H1 (cell line): ENCODE measurements around the gene STRIT1. TPM values are rescaled to one million over a fixed set of nuclear protein-coding genes. Genes with fewer than 3 reads are reported as not detected.

Experiments
- CTCF ChIA-PET: fragments of 300-600 bp; sonication (Branson Sonifier 250); formaldehyde crosslinking; loops from one replicate; lab custom pipeline; 2021; ENCODE audit not compliant: partially characterized antibody; lab: Charles Lee
- POLR2A ChIA-PET: fragments of 300-600 bp; sonication (Branson Sonifier 250); formaldehyde crosslinking; loops from one replicate; lab custom pipeline; 2021; ENCODE audit warnings: inconsistent platforms; ENCODE audit not compliant: partially characterized antibody; lab: Charles Lee
- DNase-seq, 2 experiments: peaks; one replicate each; pipeline versions ENCODE4 v3.0.0 to v3.0.0-alpha.2; 2010 to 2022; ENCODE audit warnings: low spot score in 2 of 2, low read depth in 1 of 2, mixed read lengths in 1 of 2
- FAIRE-seq: peaks from 2 replicates; lab custom pipeline; 2011; peaks lifted over from hg19 to GRCh38; lab: Jason Lieb, UNC
- H2AFZ ChIP-seq: 2 replicates; pipeline ENCODE4 v1.8.1; 2012; ENCODE audit warnings: low read length, inconsistent platforms
- H2AK5ac ChIP-seq: 2 replicates; pipeline ENCODE4 v1.6.1; 2013; ENCODE audit warnings: low read depth, low read length
- H2BK120ac ChIP-seq: replicated peaks from 2 replicates; pipeline ENCODE3; 2013; ENCODE audit warnings: low read depth, low read length, inconsistent platforms
- H2BK12ac ChIP-seq: 2 replicates; pipeline ENCODE4 v1.6.1; 2013; ENCODE audit warnings: low read depth, low read length
- H2BK15ac ChIP-seq: 2 replicates; pipeline ENCODE4 v1.6.1; 2013; ENCODE audit warnings: low read length
- H2BK20ac ChIP-seq: 2 replicates; pipeline ENCODE4 v1.6.1; 2013; ENCODE audit warnings: low read length
- H2BK5ac ChIP-seq: 2 replicates; pipeline ENCODE4 v1.6.1; 2013; ENCODE audit warnings: low read depth, low read length
- H3K14ac ChIP-seq: 2 replicates; pipeline ENCODE4 v1.6.1; 2013; ENCODE audit warnings: inconsistent platforms; ENCODE audit not compliant: insufficient read length
- H3K18ac ChIP-seq: 2 replicates; pipeline ENCODE4 v1.6.1; 2013; ENCODE audit warnings: low read length; ENCODE audit errors: extremely low read depth
- H3K23ac ChIP-seq: 2 replicates; pipeline ENCODE4 v1.6.1; 2013; ENCODE audit warnings: inconsistent platforms; ENCODE audit not compliant: insufficient read length
- H3K23me2 ChIP-seq: 2 replicates; pipeline ENCODE4 v1.6.1; 2013; ENCODE audit warnings: low read depth, low read length
- H3K27ac ChIP-seq: 2 replicates; pipeline ENCODE4 v1.6.1; 2011; ENCODE audit warnings: low read depth, low read length, inconsistent platforms
- H3K27me3 ChIP-seq, 4 experiments: replicated peaks in 1 of 4; 1 replicate in 1 of 4; 2 replicates in 3 of 4; pipeline versions ENCODE4 v1.6.1 to v1.8.1; 2011 to 2013; ENCODE audit warnings: low read length in 3 of 4, mild to moderate bottlenecking in 3 of 4, inconsistent platforms in 2 of 4, mixed read lengths in 2 of 4, moderate library complexity in 1 of 4; ENCODE audit not compliant: control insufficient read depth in 3 of 4, insufficient read depth in 3 of 4; ENCODE audit errors: extremely low read depth in 1 of 4
- H3K36me3 ChIP-seq, 4 experiments: 2 replicates each; pipeline versions ENCODE4 v1.6.1 to v1.8.1; 2011 to 2013; ENCODE audit warnings: mild to moderate bottlenecking in 4 of 4, low read length in 3 of 4, moderate library complexity in 2 of 4, control low read depth in 1 of 4, inconsistent platforms in 1 of 4; ENCODE audit not compliant: insufficient read depth in 4 of 4, control insufficient read depth in 2 of 4
- H3K4ac ChIP-seq: replicated peaks from 2 replicates; pipeline ENCODE3; 2013; ENCODE audit warnings: low read length, low read depth, mixed read lengths, inconsistent platforms; ENCODE audit not compliant: insufficient read length
- H3K4me1 ChIP-seq, 4 experiments: replicated peaks in 1 of 4; 1 replicate in 1 of 4; 2 replicates in 3 of 4; pipeline versions ENCODE4 v1.6.1 to v1.8.1; 2011 to 2013; ENCODE audit warnings: low read length in 3 of 4, inconsistent platforms in 2 of 4, mixed read lengths in 1 of 4; ENCODE audit not compliant: insufficient read depth in 4 of 4, control insufficient read depth in 3 of 4
- H3K4me2 ChIP-seq, 2 experiments: 2 replicates each; pipeline versions ENCODE4 v1.6.1 to v1.8.1; 2011 to 2013; ENCODE audit warnings: low read depth in 2 of 2, low read length in 2 of 2, control low read depth in 1 of 2, inconsistent platforms in 1 of 2, mild to moderate bottlenecking in 1 of 2; ENCODE audit not compliant: insufficient read depth in 1 of 2
- H3K4me3 ChIP-seq, 4 experiments: fragments of 200-600, 300-600 bp in 1 of 4; sonication (generic), shearing (Covaris generic), sonication (Bioruptor Twin) in 1 of 4; 2 replicates each; pipeline versions ENCODE4 v1.5.1 to v1.8.1; 2011 to 2016; ENCODE audit warnings: low read length in 4 of 4, low read depth in 3 of 4, control low read depth in 2 of 4, inconsistent platforms in 2 of 4, mild to moderate bottlenecking in 2 of 4, mixed read lengths in 1 of 4, moderate library complexity in 1 of 4; ENCODE audit not compliant: insufficient read depth in 2 of 4; ENCODE audit errors: extremely low read depth in 1 of 4
- H3K56ac ChIP-seq: replicated peaks from 2 replicates; pipeline ENCODE3; 2013; ENCODE audit warnings: low read depth, mild to moderate bottlenecking, mixed read lengths, low read length, inconsistent platforms; ENCODE audit not compliant: insufficient read length
- H3K79me1 ChIP-seq: 2 replicates; pipeline ENCODE4 v1.6.1; 2013; ENCODE audit warnings: low read depth, low read length, control low read depth
- H3K79me2 ChIP-seq, 2 experiments: 2 replicates each; pipeline versions ENCODE4 v1.6.1 to v1.8.1; 2012 to 2013; ENCODE audit warnings: low read length in 2 of 2, mild to moderate bottlenecking in 2 of 2, inconsistent platforms in 1 of 2; ENCODE audit not compliant: insufficient read depth in 2 of 2, control insufficient read depth in 1 of 2
- H3K9ac ChIP-seq, 4 experiments: replicated peaks in 1 of 4; 1 replicate in 1 of 4; 2 replicates in 3 of 4; pipeline versions ENCODE4 v1.6.1 to v1.8.1; 2011 to 2013; ENCODE audit warnings: low read depth in 3 of 4, low read length in 3 of 4, control low read depth in 2 of 4, mild to moderate bottlenecking in 2 of 4, moderate library complexity in 2 of 4, inconsistent platforms in 1 of 4; ENCODE audit errors: extremely low read depth in 1 of 4
- H3K9me3 ChIP-seq, 2 experiments: 2 replicates each; pipeline versions ENCODE4 v1.6.1 to v1.8.1; 2012 to 2013; ENCODE audit warnings: mild to moderate bottlenecking in 2 of 2, moderate library complexity in 2 of 2, control low read depth in 1 of 2, inconsistent platforms in 1 of 2, low read depth in 1 of 2, low read length in 1 of 2, mixed read lengths in 1 of 2; ENCODE audit not compliant: insufficient read depth in 2 of 2
- H4K20me1 ChIP-seq, 2 experiments: replicated peaks in 1 of 2; 2 replicates each; pipeline versions ENCODE3 to v1.8.1; 2011 to 2013; ENCODE audit warnings: inconsistent platforms in 2 of 2, low read length in 2 of 2, mild to moderate bottlenecking in 1 of 2; ENCODE audit not compliant: insufficient read depth in 2 of 2, control insufficient read depth in 1 of 2
- H4K5ac ChIP-seq: 2 replicates; pipeline ENCODE4 v1.6.1; 2013; ENCODE audit warnings: low read length, low read depth, mixed read lengths, inconsistent platforms; ENCODE audit not compliant: insufficient read length
- H4K8ac ChIP-seq: 2 replicates; pipeline ENCODE4 v1.8.0; 2013; ENCODE audit warnings: mild to moderate bottlenecking, moderate library complexity, low read length, inconsistent platforms; ENCODE audit not compliant: insufficient read depth; ENCODE audit errors: extremely low read depth
- H4K91ac ChIP-seq: replicated peaks from 2 replicates; pipeline ENCODE3; 2013; ENCODE audit warnings: low read length, mixed read lengths, inconsistent platforms; ENCODE audit not compliant: insufficient read length
- CBX8 ChIP-seq: fragments of 300-800, 300-1000 bp; sonication (generic); IDR thresholded peaks from 2 replicates; pipeline ENCODE4 v1.7.1; 2016; ENCODE audit warnings: low read depth, low read length, borderline replicate concordance
- EP300 ChIP-seq, 2 experiments: IDR thresholded peaks; 1 replicate in 1 of 2; 2 replicates in 1 of 2; pipeline ENCODE4 v1.6.1; 2011 to 2012; ENCODE audit warnings: low read depth in 2 of 2, low read length in 2 of 2, mild to moderate bottlenecking in 2 of 2, borderline replicate concordance in 1 of 2, inconsistent platforms in 1 of 2, moderate library complexity in 1 of 2
- GABPA ChIP-seq: IDR thresholded peaks from 2 replicates; pipeline ENCODE4 v1.6.1; 2011; ENCODE audit warnings: mild to moderate bottlenecking, low read length, moderate library complexity, borderline replicate concordance; ENCODE audit not compliant: insufficient read depth
- NANOG ChIP-seq: IDR thresholded peaks from 2 replicates; pipeline ENCODE4 v1.6.1; 2011; ENCODE audit warnings: low read length, low read depth, mild to moderate bottlenecking, inconsistent platforms; ENCODE audit not compliant: insufficient read depth, poor library complexity, severe bottlenecking
- PHF8 ChIP-seq: fragments of 200-600 bp; sonication (generic); conservative IDR thresholded peaks from 2 replicates; pipeline ENCODE4 v1.7.1; 2012; ENCODE audit warnings: low read depth, mild to moderate bottlenecking, inconsistent platforms, low read length, moderate library complexity
- POLR2A ChIP-seq, 2 experiments: IDR thresholded peaks; 1 replicate in 1 of 2; 2 replicates in 1 of 2; pipeline ENCODE4 v1.6.1; 2011; ENCODE audit warnings: low read depth in 2 of 2, low read length in 2 of 2, mild to moderate bottlenecking in 2 of 2; ENCODE audit errors: control extremely low read depth in 1 of 2
- POU5F1 ChIP-seq: IDR thresholded peaks from 2 replicates; pipeline ENCODE4 v1.6.1; 2011; ENCODE audit warnings: low read depth, mild to moderate bottlenecking, low read length, moderate library complexity
- TAF1 ChIP-seq: IDR thresholded peaks from 2 replicates; pipeline ENCODE4 v1.6.1; 2011; ENCODE audit warnings: mild to moderate bottlenecking, low read depth, low read length
- TAF7 ChIP-seq: optimal IDR thresholded peaks from 2 replicates; pipeline ENCODE3; 2011; ENCODE audit warnings: low read depth, mild to moderate bottlenecking, inconsistent platforms, low read length, moderate library complexity, borderline replicate concordance
- YY1 ChIP-seq: IDR thresholded peaks from 2 replicates; pipeline ENCODE4 v1.6.1; 2011; ENCODE audit warnings: low read depth, mild to moderate bottlenecking, low read length
- WGBS, 2 experiments: shearing (Covaris generic) in 1 of 2; methylation state at CpG; one replicate each; pipeline versions ENCODE4 v1.1.6 to v1.1.7; 2013 to 2015; ENCODE audit warnings: low lambda C conversion rate in 2 of 2, mixed read lengths in 2 of 2, inconsistent platforms in 1 of 2, low coverage in 1 of 2, missing lambda C conversion rate in 1 of 2; ENCODE audit not compliant: insufficient replicate concordance in 2 of 2, insufficient coverage in 1 of 2, insufficient read length in 1 of 2; ENCODE audit errors: extremely low coverage in 1 of 2, missing lambda C conversion rate in 1 of 2; 5-methylcytosine and 5-hydroxymethylcytosine counted together
- polyA plus RNA-seq, 7 experiments: library from polyadenylated mRNA; depleted of rRNA in 3 of 7; stranded (reverse) in 5 of 7; unstranded in 2 of 7; fragments of >200 nt in 5 of 7; fragments of 200-250 nt in 2 of 7; gene quantifications; 1 replicate in 5 of 7; 2 replicates in 1 of 7; 4 replicates in 1 of 7; pipeline versions ENCODE4 v1.2.1 to v1.2.3, GENCODE V29; 2011 to 2013; ENCODE audit warnings: missing spikeins in 2 of 7, mixed read lengths in 2 of 7
- total RNA-seq: library from RNA; stranded (reverse); fragmentation: NEBNext Ultra II Directional; extraction: Animal tissue kit (Norgen Biotek cat#: 25700); gene quantifications from 2 replicates; pipeline ENCODE4 v1.2.1, GENCODE V29; 2021
- TF ChIP-seq, protein P1 (sequence below): IDR thresholded peaks from 2 replicates; pipeline ENCODE4 v1.6.1; 2012; ENCODE audit warnings: low read length, inconsistent platforms

Gene STRIT1
- total and polyA plus RNA-seq, 2 of the 8 experiments (the other 6 are each of a cell fraction or from before 2014, with no cell fraction given) = 0.15 to 0.47 TPM

- H4K5ac ChIP-seq = no peak overlapping the region
- no peaks in the 10 kb centered on the region for H3K27me3 ChIP-seq
- H3K23me2 ChIP-seq = no peaks in the 10 kb centered on the region
- no peak overlapping the region for H2BK120ac ChIP-seq
- H3K9me3 ChIP-seq = no peaks in the 10 kb centered on the region
- no peak overlapping the region for H3K4me2 ChIP-seq
- POLR2A ChIA-PET = no interaction called here
- H2BK5ac ChIP-seq = no peak overlapping the region
- TF ChIP-seq CBX8 (no peak), PHF8 (no peak), TAF1 (no peak), POLR2A (IDR thresholded peaks at IDR 0.05; ENCODE audit: control extremely low read depth in 1 of 2, low read depth in 2 of 2, low read length in 2 of 2) (no peak), YY1 (no peak), GABPA (no peak), POU5F1 (no peak), NANOG (no peak), TAF7 (no peak), EP300 (IDR thresholded peaks at IDR 0.05; ENCODE audit: borderline replicate concordance in 1 of 2, low read depth in 2 of 2, low read length in 2 of 2) (no peak)
- TF ChIP-seq, protein P1, sequence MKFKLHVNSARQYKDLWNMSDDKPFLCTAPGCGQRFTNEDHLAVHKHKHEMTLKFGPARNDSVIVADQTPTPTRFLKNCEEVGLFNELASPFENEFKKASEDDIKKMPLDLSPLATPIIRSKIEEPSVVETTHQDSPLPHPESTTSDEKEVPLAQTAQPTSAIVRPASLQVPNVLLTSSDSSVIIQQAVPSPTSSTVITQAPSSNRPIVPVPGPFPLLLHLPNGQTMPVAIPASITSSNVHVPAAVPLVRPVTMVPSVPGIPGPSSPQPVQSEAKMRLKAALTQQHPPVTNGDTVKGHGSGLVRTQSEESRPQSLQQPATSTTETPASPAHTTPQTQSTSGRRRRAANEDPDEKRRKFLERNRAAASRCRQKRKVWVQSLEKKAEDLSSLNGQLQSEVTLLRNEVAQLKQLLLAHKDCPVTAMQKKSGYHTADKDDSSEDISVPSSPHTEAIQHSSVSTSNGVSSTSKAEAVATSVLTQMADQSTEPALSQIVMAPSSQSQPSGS = no peak
- no peak overlapping the region for H3K9ac ChIP-seq
- H3K79me2 ChIP-seq = no peaks in the 10 kb centered on the region
- FAIRE-seq (no peak), DNase-seq (no peak)
- no peaks in the 10 kb centered on the region for H3K36me3 ChIP-seq
- H2AFZ ChIP-seq = no peak overlapping the region
- H3K23ac ChIP-seq = no peak overlapping the region
- H2BK15ac ChIP-seq = no peak overlapping the region
- H3K4me1 ChIP-seq = no peaks in the 10 kb centered on the region
- H3K79me1 ChIP-seq = no peaks in the 10 kb centered on the region
- 92% methylated on average over 3 of the region's 3 CpGs; no CpG with 5 or more reads in 1 of the 2 experiments for WGBS, 2 experiments
- H2BK12ac ChIP-seq = no peak overlapping the region
- H3K14ac ChIP-seq = no peak overlapping the region
- no peak overlapping the region for H3K18ac ChIP-seq
- H4K91ac ChIP-seq = no peak overlapping the region
- H3K4me3 ChIP-seq = no peak overlapping the region
- H3K4ac ChIP-seq = no peak overlapping the region
- H2AK5ac ChIP-seq = no peak overlapping the region
- H4K8ac ChIP-seq = no peak overlapping the region
- no peak overlapping the region for H2BK20ac ChIP-seq
- H3K27ac ChIP-seq = no peak overlapping the region
- H4K20me1 ChIP-seq = no peaks in the 10 kb centered on the region
- CTCF ChIA-PET = interaction anchor here (1.2 to 1.6 kb wide), 3 partner anchors 9 to 16 kb away, joined by 3 to 7 read pairs (median 6); no protein-coding TSS in a partner anchor
- H3K56ac ChIP-seq = no peak overlapping the region
These were observed 42.4 kb upstream of the STRIT1 start for GRCh38 chr3:155335724-155336354.
